Progenitor cell of endocrine pancreas (in vitro differentiated cells): ENCODE results near the gene STAC3. TPM values are rescaled to one million over a fixed set of nuclear protein-coding genes. Genes with fewer than 3 reads are reported as not detected.

Experiments used
- DNase-seq: peaks from one replicate; pipeline ENCODE4 v3.0.0; 2021; ENCODE audit warnings: low spot score; ENCODE audit not compliant: unreplicated experiment
- H3K27ac Mint-ChIP-seq: 2 replicates; pipeline ENCODE4 v1.8.0; 2021; ENCODE audit warnings: mild to moderate bottlenecking, moderate library complexity, mixed read lengths
- H3K27me3 Mint-ChIP-seq: 2 replicates; pipeline ENCODE4 v1.8.0; 2021; ENCODE audit warnings: mixed read lengths
- H3K36me3 Mint-ChIP-seq: 2 replicates; pipeline ENCODE4 v1.8.0; 2022; ENCODE audit warnings: mixed read lengths; ENCODE audit not compliant: insufficient read depth
- H3K4me1 Mint-ChIP-seq: 2 replicates; pipeline ENCODE4 v1.8.0; 2021; ENCODE audit warnings: low read depth, mixed read lengths
- H3K4me3 Mint-ChIP-seq: 2 replicates; pipeline ENCODE4 v1.8.0; 2021; ENCODE audit warnings: low read depth, mild to moderate bottlenecking, moderate library complexity, mixed read lengths
- H3K9me3 Mint-ChIP-seq: 2 replicates; pipeline ENCODE4 v1.8.0; 2021; ENCODE audit warnings: low read depth, mixed read lengths
- total RNA-seq: library from RNA; stranded (reverse); gene quantifications from 2 replicates; pipeline ENCODE4 v1.2.1, GENCODE V29; 2021
- TF ChIP-seq, protein P1 (sequence below): fragments of 200-600 bp; sonication (generic); IDR thresholded peaks from one replicate; pipeline ENCODE4 v1.5.0; 2021; ENCODE audit warnings: antibody characterized with exemption, mild to moderate bottlenecking; ENCODE audit not compliant: unreplicated experiment

The STAC3 gene
- total RNA-seq, 1 donor from 2014 or later: 6.0 TPM

DNA sequence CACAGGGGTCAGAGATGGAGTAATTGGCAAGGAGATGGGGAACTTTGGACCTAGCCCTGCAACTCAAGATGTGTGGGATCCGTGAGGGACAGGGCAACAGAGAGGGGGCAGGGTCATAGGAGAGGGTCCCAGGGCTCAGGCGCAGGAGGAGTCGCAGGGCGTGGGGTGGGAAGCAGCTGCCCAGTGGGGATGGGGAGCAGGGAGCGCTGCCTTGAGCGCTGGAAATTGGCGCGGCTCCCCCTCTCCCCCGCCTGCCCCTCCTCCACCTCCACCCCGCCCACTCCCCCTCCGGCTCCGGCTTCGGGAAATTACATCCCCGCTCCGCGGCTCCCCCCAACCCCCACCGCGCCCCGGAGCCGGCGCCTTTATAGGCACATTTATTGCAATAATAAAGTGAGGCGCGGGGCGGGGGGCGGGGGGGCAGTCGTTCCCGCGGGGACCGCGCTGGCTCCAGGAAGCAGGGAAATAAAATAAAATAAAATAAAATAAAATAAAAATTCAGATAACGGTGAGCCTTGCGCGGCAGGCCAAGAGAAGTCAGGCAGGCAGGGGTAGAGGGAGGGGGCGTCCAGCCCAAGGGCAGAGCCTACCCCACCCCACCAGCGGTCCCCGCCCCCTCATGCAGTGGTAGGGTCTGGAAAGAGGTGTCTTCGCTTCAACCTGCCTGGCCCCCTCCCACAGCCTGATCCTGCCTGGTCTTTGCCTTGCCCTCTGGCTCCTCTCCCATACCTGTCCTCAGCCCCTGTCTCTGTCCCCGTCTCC is 30.8 kb downstream of the STAC3 start:
- peaks cover 40% of the 10 kb centered on the region for H3K4me1 Mint-ChIP-seq
- H3K36me3 Mint-ChIP-seq: no peaks in the 10 kb centered on the region
- no peak overlapping the region for H3K4me3 Mint-ChIP-seq
- DNase-seq: no peak
- TF ChIP-seq, protein P1, sequence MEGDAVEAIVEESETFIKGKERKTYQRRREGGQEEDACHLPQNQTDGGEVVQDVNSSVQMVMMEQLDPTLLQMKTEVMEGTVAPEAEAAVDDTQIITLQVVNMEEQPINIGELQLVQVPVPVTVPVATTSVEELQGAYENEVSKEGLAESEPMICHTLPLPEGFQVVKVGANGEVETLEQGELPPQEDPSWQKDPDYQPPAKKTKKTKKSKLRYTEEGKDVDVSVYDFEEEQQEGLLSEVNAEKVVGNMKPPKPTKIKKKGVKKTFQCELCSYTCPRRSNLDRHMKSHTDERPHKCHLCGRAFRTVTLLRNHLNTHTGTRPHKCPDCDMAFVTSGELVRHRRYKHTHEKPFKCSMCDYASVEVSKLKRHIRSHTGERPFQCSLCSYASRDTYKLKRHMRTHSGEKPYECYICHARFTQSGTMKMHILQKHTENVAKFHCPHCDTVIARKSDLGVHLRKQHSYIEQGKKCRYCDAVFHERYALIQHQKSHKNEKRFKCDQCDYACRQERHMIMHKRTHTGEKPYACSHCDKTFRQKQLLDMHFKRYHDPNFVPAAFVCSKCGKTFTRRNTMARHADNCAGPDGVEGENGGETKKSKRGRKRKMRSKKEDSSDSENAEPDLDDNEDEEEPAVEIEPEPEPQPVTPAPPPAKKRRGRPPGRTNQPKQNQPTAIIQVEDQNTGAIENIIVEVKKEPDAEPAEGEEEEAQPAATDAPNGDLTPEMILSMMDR: no peak
- H3K9me3 Mint-ChIP-seq: no peaks in the 10 kb centered on the region
- peaks cover 85% of the 10 kb centered on the region for H3K27me3 Mint-ChIP-seq
- peak overlapping the region; percentile 13 for H3K27ac Mint-ChIP-seq

DNA sequence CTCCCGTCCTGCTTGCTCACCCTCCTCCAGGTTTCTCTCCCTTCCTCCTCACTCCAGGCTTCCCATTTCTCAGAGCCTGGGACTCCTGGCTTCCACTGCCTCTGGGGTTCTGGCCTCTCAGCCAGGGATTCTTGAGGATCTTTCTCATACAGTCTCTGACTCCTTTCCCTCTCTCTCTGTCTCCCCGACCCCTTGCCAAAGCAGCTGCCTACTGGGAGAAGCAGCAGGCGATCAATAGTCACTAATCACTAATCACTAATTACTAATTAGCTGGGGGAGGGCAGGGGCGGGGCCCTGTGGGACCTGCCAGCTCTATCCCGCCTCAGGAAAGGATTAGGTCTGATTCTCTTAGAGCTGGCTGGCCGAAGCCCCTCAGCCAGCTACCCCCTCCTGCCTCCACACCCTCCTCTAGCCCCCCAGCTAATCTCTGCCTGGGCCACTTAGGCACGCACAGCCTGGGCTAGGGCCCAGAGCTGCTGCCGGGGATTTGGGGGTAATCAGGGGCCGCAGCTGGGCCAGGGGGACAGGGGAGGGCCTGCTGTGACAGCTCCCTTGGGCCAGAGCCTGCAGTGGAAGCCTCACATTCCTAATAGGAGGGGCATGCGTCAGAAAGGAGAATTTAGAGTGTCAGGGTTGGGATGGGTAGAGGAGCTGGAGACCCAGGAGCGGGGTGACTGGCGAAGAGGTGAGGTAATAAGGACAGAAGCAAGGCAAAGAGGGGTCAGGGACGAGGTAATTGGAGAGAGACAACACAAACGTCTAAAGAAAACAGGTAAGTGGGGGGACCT is 31.6 kb downstream of the STAC3 start:
- TF ChIP-seq, protein P1: no peak
- no peak for DNase-seq
- H3K36me3 Mint-ChIP-seq: no peaks in the 10 kb centered on the region
- H3K27me3 Mint-ChIP-seq: peaks cover 86% of the 10 kb centered on the region
- no peaks in the 10 kb centered on the region for H3K9me3 Mint-ChIP-seq
- H3K4me3 Mint-ChIP-seq: no peak overlapping the region
- peaks cover 40% of the 10 kb centered on the region for H3K4me1 Mint-ChIP-seq
- H3K27ac Mint-ChIP-seq: peak overlapping the region; percentile 13

DNA sequence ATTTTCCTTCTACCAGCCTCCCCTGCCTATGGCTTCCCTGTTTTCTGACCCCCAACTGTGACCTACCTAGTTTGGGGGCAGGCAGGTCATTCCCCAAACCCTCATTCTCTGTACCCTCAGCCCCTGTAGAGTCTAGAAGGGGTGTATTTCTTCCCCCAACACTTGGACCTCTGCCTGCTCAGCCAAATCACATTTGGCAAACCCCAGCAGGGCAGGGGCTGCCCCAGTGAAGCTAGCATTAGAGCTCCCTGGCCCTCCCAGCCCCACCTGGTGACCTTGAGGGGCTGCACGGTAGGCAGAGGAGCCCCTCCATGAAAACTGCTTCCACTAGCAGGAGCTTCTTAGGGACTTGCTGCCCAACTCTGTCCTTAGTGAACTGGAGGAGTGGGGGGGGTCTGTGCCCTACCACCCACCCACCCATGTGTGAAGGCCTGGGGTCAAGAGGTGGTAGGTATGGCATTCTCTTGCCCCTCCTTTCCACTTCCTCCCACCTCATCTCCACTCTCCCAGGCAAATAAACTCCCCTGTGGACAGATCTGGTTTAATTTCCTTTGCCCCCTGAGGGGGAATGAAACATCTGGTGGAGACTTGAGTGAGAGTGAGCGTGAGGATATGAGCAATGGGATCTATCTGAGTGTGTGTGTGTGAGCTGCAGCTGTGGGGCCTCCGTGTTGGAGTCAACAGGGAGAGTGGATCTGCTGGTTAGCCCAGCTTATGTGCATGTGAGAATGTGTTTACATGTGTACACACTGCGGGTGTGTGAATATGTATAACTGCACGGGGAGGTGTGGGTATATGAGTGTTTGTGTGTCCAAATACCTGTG is 32.7 kb downstream of the STAC3 start:
- Mint-ChIP-seq H3K27me3 (peaks cover 86% of the 10 kb centered on the region), H3K36me3 (no peaks in the 10 kb centered on the region), H3K4me3 (peak overlapping the region; percentile 0), H3K4me1 (peaks cover 51% of the 10 kb centered on the region), H3K9me3 (no peaks in the 10 kb centered on the region), H3K27ac (no peak overlapping the region)
- DNase-seq: no peak
- TF ChIP-seq, protein P1: no peak

DNA sequence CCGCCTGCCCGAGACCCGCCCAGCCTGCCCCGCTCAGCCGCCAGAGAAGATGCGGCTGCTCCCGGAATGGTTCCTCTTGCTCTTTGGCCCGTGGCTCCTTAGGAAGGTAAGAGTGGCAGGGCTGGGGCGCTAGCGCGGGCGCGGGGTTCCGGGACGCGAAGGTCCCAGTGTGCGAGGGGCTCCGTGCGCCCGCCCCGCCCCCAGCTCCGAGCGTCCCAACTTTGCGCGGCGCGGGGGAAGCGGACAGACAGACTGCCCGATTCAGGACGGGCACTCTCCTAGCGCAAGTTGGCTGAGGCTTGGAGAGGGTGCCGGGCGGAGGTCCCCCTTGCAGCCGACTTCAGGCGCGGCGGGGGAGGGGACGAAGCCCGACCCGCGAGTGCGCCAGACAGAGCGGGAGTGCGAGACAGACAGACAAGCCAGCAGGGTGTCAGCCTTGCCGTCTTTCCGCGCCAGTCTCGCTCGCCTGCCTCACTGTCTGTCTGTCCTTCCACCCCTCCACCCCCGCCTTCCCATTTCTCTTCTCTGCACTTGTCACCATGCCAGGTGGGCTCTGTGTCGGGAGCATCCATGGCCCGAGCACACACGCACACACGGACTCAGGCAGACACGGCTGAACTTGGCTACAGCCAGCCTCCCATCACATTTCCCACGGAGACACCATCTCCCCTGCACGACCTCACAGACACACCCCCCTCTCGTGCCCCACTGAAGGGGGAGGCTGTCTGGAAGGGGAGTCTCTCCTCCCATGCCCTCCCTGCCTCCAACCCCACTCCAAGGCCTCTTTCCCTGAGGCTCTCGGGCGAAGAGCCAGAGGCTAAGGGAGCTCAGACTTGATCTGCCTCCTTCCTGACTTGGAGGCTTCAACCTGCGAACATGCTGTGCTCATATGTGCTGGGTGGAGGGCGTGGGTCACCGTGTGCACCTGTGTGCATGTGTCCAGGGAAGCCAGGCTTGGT is 33.8 kb downstream of the STAC3 start:
- TF ChIP-seq, protein P1: no peak
- H3K27ac Mint-ChIP-seq: peak overlapping the region; percentile 91

More for the DNA sequence above, 33.8 kb downstream of the STAC3 start:
- peaks cover 76% of the 10 kb centered on the region for H3K27me3 Mint-ChIP-seq
- no peak for DNase-seq
- peaks cover 46% of the 10 kb centered on the region for H3K4me1 Mint-ChIP-seq
- H3K36me3 Mint-ChIP-seq: no peaks in the 10 kb centered on the region
- peak overlapping the region; percentile 70 for H3K4me3 Mint-ChIP-seq
- no peaks in the 10 kb centered on the region for H3K9me3 Mint-ChIP-seq
